ENCODE measurements around the gene CLASRP.

GRCh38 chr19:45037393-45038169, 1.3 kb upstream of the CLASRP start:
- TF ChIP-seq CTCF (IDR thresholded peaks at IDR 0.05; ENCODE audit: control extremely low read depth in 1 of 3, insufficient read depth in 1 of 3, low read depth in 1 of 3, low read length in 3 of 3) = peak in 1 of 3 experiments; percentile 28; a peak in 1 of 4 replicates
- no peak for TF ChIP-seq SP1 (IDR thresholded peaks at IDR 0.05; ENCODE audit: low read depth, low read length)
- TF ChIP-seq POLR2A (IDR thresholded peaks at IDR 0.05; ENCODE audit: control extremely low read depth in 1 of 2, low read depth in 2 of 2, low read length in 2 of 2) = no peak
- TF ChIP-seq CEBPB (IDR thresholded peaks at IDR 0.05; ENCODE audit: low read depth, low read length) = no peak
- no peak for TF ChIP-seq CHD1 (IDR thresholded peaks at IDR 0.05; ENCODE audit: low read depth, low read length)
- no peak for TF ChIP-seq GABPA (IDR thresholded peaks at IDR 0.05; ENCODE audit: borderline replicate concordance, insufficient read depth, low read length)
- no peak for TF ChIP-seq EZH2 (IDR thresholded peaks at IDR 0.05; ENCODE audit: low read depth, low read length, severe bottlenecking)
- no peak for TF ChIP-seq USF2 (IDR thresholded peaks at IDR 0.05; ENCODE audit: low read length)
- no peak for TF ChIP-seq TAF1 (IDR thresholded peaks at IDR 0.05; ENCODE audit: low read depth, low read length)
- no peak for TF ChIP-seq MAX (IDR thresholded peaks at IDR 0.05)

Measured in H1 (cell line).